ENCODE results near the gene REPIN1. TPM values are rescaled to one million over a fixed set of nuclear protein-coding genes. Genes with fewer than 3 reads are reported as not detected.
A peak's percentile ranks its signal among the peaks of the same experiment; 100 is the strongest.

REPIN1 gene
- total RNA-seq, 1 donor from 2014 or later: 82.2 TPM

DNA sequence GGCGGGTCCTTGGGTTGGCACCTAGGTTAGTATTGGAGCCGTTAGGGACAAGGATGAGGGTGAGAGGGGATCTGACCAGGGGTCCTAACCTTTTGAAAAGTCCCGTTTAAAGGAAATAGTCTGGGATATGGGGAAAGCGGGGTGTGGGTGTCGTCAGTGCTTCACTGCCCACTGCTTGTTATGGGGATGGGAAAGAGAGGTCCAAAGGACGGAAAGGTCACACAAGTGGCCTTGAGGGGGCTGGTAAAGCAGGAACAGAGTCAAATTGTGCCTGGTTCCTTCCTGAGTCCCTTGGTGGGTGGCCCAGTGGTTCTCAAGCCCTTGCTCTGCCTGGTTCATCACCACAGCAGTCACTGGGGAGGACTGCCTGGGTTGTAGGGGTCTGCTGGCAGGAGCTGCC lies 7.9 kb downstream of the REPIN1 start:
- H3K27me3 Mint-ChIP-seq (ENCODE audit: low read depth): no peaks in the 10 kb centered on the region
- intact Hi-C loops (cut with micrococcal nuclease): loop anchor here (5.0 kb wide), 3 partner anchors 356 to 504 kb away; partner anchors contain the start of gene ATP6V0E2
- peaks cover 47% of the 10 kb centered on the region for H3K4me1 Mint-ChIP-seq (ENCODE audit: low read depth)

DNA sequence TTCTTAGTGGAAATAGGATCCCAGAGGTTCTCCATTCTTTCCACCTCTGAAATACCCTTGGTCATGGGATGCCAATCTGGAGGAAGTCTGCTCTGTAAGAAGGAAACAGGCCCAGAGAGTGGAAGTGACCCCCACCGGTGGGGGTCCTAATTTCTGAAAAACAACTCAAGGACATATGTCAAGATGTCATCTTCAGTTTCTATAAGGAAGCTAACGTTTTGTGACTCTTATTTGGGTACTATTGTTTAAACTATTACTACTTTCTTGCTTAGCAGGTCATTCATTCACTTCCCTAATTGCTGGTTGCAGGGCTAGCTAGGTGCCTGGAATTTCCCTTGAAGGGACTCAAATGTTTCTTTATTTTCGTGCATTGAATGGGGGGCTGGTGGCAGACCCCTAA lies 8.6 kb downstream of the REPIN1 start:
- H3K4me3 Mint-ChIP-seq (ENCODE audit: low read depth): no peak overlapping the region
- DNase-seq (ENCODE audit: low spot score): no peak
- peaks cover 38% of the 10 kb centered on the region for H3K36me3 Mint-ChIP-seq (ENCODE audit: low read depth)
- peaks cover 47% of the 10 kb centered on the region for H3K4me1 Mint-ChIP-seq (ENCODE audit: low read depth)
- peak overlapping the region; percentile 76 for H3K27ac Mint-ChIP-seq
- no peaks in the 10 kb centered on the region for H3K9me3 Mint-ChIP-seq
- intact Hi-C loops (cut with micrococcal nuclease): loop anchor here (5.0 kb wide), 3 partner anchors 355 to 505 kb away; partner anchors contain the start of gene ATP6V0E2
- no peaks in the 10 kb centered on the region for H3K27me3 Mint-ChIP-seq (ENCODE audit: low read depth)

More for the DNA sequence above, 7.9 kb downstream of the REPIN1 start:
- DNase-seq (ENCODE audit: low spot score): no peak
- H3K4me3 Mint-ChIP-seq (ENCODE audit: low read depth): peak overlapping the region; percentile 65
- peak overlapping the region; percentile 90 for H3K27ac Mint-ChIP-seq
- no peaks in the 10 kb centered on the region for H3K9me3 Mint-ChIP-seq
- peaks cover 38% of the 10 kb centered on the region for H3K36me3 Mint-ChIP-seq (ENCODE audit: low read depth)

DNA sequence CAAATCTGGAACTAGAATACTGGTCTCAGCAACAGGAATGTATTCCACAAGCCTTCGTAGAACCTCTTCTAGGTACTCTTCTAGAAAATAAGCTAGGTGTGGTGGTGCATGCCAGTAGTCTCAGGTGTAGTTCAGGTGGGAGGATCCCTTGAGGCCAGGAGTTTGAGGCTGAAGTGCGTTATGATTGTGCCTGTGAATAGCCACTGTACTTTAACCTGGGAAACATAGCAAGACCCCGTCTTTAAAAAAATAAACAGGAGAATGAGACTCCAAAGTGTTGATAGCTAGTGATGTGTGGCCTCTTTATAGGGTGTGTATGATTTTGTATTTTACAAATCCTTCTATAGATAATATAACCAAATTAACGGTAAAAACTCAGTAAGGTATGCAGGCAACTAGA lies 9.0 kb downstream of the REPIN1 start:
- Mint-ChIP-seq H3K9me3 (no peaks in the 10 kb centered on the region), H3K27me3 (ENCODE audit: low read depth) (no peaks in the 10 kb centered on the region), H3K4me3 (ENCODE audit: low read depth) (peak overlapping the region; percentile 78), H3K27ac (peak overlapping the region; percentile 76), H3K4me1 (ENCODE audit: low read depth) (peaks cover 48% of the 10 kb centered on the region), H3K36me3 (ENCODE audit: low read depth) (peaks cover 37% of the 10 kb centered on the region)
- no peak for DNase-seq (ENCODE audit: low spot score)
- intact Hi-C loops (cut with micrococcal nuclease): loop anchor here (5.0 kb wide), 3 partner anchors 355 to 505 kb away; partner anchors contain the start of gene ATP6V0E2

GRCh38 chr7:150378115-150378852 lies 9.7 kb downstream of the REPIN1 start:
- Mint-ChIP-seq H3K27me3 (ENCODE audit: low read depth) (no peaks in the 10 kb centered on the region), H3K36me3 (ENCODE audit: low read depth) (peaks cover 35% of the 10 kb centered on the region), H3K4me1 (ENCODE audit: low read depth) (peaks cover 52% of the 10 kb centered on the region), H3K27ac (peak overlapping the region; percentile 76), H3K4me3 (ENCODE audit: low read depth) (peak overlapping the region; percentile 78), H3K9me3 (no peaks in the 10 kb centered on the region)
- intact Hi-C loops (cut with micrococcal nuclease): loop anchor here (5.0 kb wide), 3 partner anchors 354 to 506 kb away; partner anchors contain the start of gene ATP6V0E2
- DNase-seq (ENCODE audit: low spot score): peak; percentile 39

DNA sequence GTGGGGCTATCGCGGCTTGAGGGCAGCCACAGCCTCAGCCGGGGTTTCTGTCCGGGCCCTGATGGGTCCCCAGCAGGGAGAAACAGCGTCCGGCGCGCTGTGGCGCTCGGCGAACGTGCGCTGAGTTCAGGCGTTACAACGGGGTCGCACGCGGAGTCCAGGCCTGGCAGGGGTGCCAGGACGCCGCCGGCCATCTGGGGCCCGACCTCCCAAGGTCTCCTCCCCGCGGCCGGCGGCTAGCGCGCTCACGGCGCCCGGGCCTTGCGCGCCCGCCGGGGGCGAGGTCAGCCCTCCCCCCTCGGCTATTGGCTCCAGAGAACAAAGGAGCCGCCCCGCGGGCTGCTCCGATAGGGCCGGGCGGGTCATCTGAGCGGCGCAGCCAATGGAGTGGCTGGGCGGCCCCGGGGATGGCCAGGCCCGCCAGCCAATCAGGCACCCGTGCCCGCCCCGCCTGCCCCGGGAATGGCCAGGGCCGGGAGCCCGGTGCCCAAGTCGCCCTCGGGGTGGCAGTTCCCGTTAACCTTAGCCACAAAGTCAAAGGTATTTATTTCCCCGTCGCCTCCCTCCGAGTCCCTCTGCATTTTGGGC lies 10.3 kb downstream of the REPIN1 start, which contains the start of gene ZNF775:
Gene ZNF775, plus strand, starts transcription at position 478 of the 588 bp plus-strand sequence. CDS start 9,141 bp downstream, outside the sequence.
- peak within 1 kb of the TSS; percentile 94 for H3K4me3 Mint-ChIP-seq (ENCODE audit: low read depth)
- H3K4me1 Mint-ChIP-seq (ENCODE audit: low read depth): peaks cover 49% of the 10 kb centered on the region
- intact Hi-C loops (cut with micrococcal nuclease): loop anchor here (1.0 to 5.0 kb wide), 7 partner anchors 10 to 507 kb away; partner anchors contain the start of gene ATP6V0E2
- H3K36me3 Mint-ChIP-seq (ENCODE audit: low read depth): peaks cover 29% of the 10 kb centered on the region
- peak within 1 kb of the TSS; percentile 76 for H3K27ac Mint-ChIP-seq
- no peaks in the 10 kb centered on the region for H3K27me3 Mint-ChIP-seq (ENCODE audit: low read depth)
- DNase-seq (ENCODE audit: low spot score): peak; percentile 92
- no peaks in the 10 kb centered on the region for H3K9me3 Mint-ChIP-seq

- no peaks in the 10 kb centered on the region for H3K27me3 Mint-ChIP-seq (ENCODE audit: low read depth)
- H3K27ac Mint-ChIP-seq: peak overlapping the region; percentile 75
- peaks cover 44% of the 10 kb centered on the region for H3K4me1 Mint-ChIP-seq (ENCODE audit: low read depth)
- peak overlapping the region; percentile 94 for H3K4me3 Mint-ChIP-seq (ENCODE audit: low read depth)
- DNase-seq (ENCODE audit: low spot score): no peak
- H3K36me3 Mint-ChIP-seq (ENCODE audit: low read depth): peaks cover 21% of the 10 kb centered on the region
- no peaks in the 10 kb centered on the region for H3K9me3 Mint-ChIP-seq
- intact Hi-C loops (cut with micrococcal nuclease): loop anchor here (1.0 to 5.0 kb wide), 7 partner anchors 10 to 507 kb away; partner anchors contain the start of gene ATP6V0E2
These were observed 11.1 kb downstream of the REPIN1 start for GRCh38 chr7:150379441-150380379.

GRCh38 chr7:150380463-150380862 lies 11.8 kb downstream of the REPIN1 start:
- peaks cover 43% of the 10 kb centered on the region for H3K4me1 Mint-ChIP-seq (ENCODE audit: low read depth)
- H3K36me3 Mint-ChIP-seq (ENCODE audit: low read depth): peaks cover 15% of the 10 kb centered on the region
- no peak for DNase-seq (ENCODE audit: low spot score)
- peak overlapping the region; percentile 94 for H3K4me3 Mint-ChIP-seq (ENCODE audit: low read depth)
- H3K27ac Mint-ChIP-seq: no peak overlapping the region
- intact Hi-C loops (cut with micrococcal nuclease): no loop called here
- H3K27me3 Mint-ChIP-seq (ENCODE audit: low read depth): no peaks in the 10 kb centered on the region
- H3K9me3 Mint-ChIP-seq: no peaks in the 10 kb centered on the region

DNA sequence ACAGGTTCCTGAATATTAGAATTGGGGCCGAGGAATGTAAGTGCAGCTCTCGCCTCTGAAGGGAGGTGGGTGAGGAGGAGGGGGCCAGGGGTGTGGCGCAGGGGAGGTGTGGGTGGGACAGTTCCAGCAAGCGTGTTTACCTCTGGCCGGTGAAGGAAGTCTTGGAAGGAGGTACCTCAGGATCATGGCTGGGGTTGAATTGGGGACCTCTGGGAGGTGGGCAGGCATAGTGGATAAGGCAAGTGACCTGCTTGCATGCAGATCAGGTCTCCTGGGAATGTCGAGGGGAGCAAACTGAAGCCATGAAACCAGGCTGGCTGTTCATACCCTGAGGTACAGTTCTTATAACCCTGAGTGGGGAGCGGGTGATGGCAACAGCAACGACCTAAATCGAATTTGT lies 12.5 kb downstream of the REPIN1 start:
- H3K27ac Mint-ChIP-seq: no peak overlapping the region
- no peak for DNase-seq (ENCODE audit: low spot score)
- H3K36me3 Mint-ChIP-seq (ENCODE audit: low read depth): peaks cover 10% of the 10 kb centered on the region
- peaks cover 38% of the 10 kb centered on the region for H3K4me1 Mint-ChIP-seq (ENCODE audit: low read depth)
- no peaks in the 10 kb centered on the region for H3K9me3 Mint-ChIP-seq
- H3K27me3 Mint-ChIP-seq (ENCODE audit: low read depth): no peaks in the 10 kb centered on the region
- no peak overlapping the region for H3K4me3 Mint-ChIP-seq (ENCODE audit: low read depth)
- intact Hi-C loops (cut with micrococcal nuclease): no loop called here

- H3K9me3 Mint-ChIP-seq: no peaks in the 10 kb centered on the region
- H3K27ac Mint-ChIP-seq: no peak overlapping the region
- intact Hi-C loops (cut with micrococcal nuclease): no loop called here
- no peak overlapping the region for H3K4me3 Mint-ChIP-seq (ENCODE audit: low read depth)
- no peaks in the 10 kb centered on the region for H3K27me3 Mint-ChIP-seq (ENCODE audit: low read depth)
- H3K4me1 Mint-ChIP-seq (ENCODE audit: low read depth): peaks cover 33% of the 10 kb centered on the region
- peaks cover 12% of the 10 kb centered on the region for H3K36me3 Mint-ChIP-seq (ENCODE audit: low read depth)
- no peak for DNase-seq (ENCODE audit: low spot score)
These were observed 13.1 kb downstream of the REPIN1 start for GRCh38 chr7:150381785-150382122.

DNA sequence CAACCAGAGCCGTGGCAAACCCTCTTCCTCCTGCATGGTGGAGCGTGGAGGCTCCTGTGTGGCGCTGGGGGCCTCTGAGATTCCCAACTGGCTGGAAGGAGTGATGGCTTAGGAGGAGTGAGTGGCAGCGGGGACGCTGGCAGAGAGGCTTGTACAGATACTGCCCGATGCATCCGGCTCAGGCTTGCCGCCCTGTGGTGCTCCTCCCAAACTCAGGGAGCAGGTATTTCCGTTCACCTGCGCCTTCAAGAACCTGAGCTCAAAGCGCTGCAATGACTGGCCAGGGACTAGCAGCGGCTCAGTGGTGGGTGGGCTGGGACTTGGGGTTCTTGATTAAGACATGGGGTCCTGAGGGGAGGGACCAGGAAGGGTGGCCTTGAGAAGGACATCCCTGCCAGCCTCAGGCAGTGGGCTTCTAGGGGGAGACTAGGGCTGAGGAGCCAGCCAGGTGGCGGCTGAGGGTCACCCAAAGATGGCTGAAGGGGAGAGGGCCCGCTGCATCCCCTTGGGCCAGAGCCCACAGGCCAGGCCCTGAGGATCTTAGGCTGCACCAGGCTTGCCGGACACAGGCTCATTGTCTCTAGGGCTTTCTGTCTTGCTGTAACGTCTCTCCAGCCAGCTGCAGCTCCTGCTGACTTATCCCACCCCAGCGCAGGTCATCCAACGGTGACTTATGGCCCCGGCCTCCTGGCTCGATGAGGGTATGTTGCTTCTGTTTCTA lies 13.7 kb downstream of the REPIN1 start:
- intact Hi-C loops (cut with micrococcal nuclease): no loop called here
- peaks cover 17% of the 10 kb centered on the region for H3K36me3 Mint-ChIP-seq (ENCODE audit: low read depth)
- H3K4me1 Mint-ChIP-seq (ENCODE audit: low read depth): peaks cover 30% of the 10 kb centered on the region
- no peaks in the 10 kb centered on the region for H3K9me3 Mint-ChIP-seq
- no peak for DNase-seq (ENCODE audit: low spot score)
- H3K4me3 Mint-ChIP-seq (ENCODE audit: low read depth): no peak overlapping the region
- H3K27ac Mint-ChIP-seq: no peak overlapping the region
- no peaks in the 10 kb centered on the region for H3K27me3 Mint-ChIP-seq (ENCODE audit: low read depth)

GRCh38 chr7:150382844-150383225 lies 14.2 kb downstream of the REPIN1 start:
- intact Hi-C loops (cut with micrococcal nuclease): no loop called here
- Mint-ChIP-seq H3K9me3 (no peaks in the 10 kb centered on the region), H3K27me3 (ENCODE audit: low read depth) (no peaks in the 10 kb centered on the region), H3K4me3 (ENCODE audit: low read depth) (no peak overlapping the region), H3K27ac (no peak overlapping the region), H3K4me1 (ENCODE audit: low read depth) (peaks cover 24% of the 10 kb centered on the region), H3K36me3 (ENCODE audit: low read depth) (peaks cover 17% of the 10 kb centered on the region)
- DNase-seq (ENCODE audit: low spot score): no peak

Measured in activated T-helper 2 cell treated with anti-CD3 and anti-CD28 coated beads, Interferon-gamma antibody, Interleukin-2, Interleukin-4, amounts not matched to agents 10 μg/mL and 5 μg/mL and 100 μg/mL, durations not matched to agents 14 hours and 24 hours and 36 hours (primary cell).